ENCODE data around the gene CAVIN2. TPM values are rescaled to one million over a fixed set of nuclear protein-coding genes. Genes with fewer than 3 reads are reported as not detected.

The CAVIN2 gene
- total RNA-seq, 1 donor = 1.8 TPM

DNA sequence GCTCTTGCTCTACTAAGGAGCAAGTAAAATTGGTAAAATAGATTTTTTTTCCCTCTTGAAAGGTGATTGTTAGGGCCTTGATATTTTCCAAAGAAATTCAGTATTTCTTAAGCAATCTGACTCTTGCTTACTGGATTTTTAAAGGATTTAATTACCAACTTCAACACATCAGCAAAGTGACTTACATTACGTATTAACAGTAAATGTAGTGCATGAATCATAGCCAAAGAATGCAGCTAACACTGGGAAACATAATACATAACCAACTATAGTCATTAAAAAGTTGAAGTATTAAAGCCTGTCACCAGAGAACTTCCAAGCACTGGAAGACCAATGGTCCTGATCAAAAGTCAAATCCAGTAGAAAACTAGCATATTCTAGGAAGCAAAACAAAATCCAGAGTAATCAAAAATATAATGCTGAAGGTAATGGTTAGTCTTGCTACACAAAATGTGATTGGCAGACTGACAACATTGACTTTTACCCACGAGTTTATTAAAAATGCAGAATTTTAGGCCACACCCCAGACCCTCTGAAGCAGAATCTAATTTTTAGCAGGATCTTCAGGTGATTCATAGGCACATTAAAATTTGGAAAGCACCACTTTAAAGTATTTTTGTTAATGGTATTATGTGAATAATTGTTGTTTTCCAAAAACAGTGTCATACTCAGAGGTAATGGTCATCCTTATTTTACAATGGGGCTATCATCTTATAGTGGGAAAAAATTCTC lies 31.8 kb upstream of the CAVIN2 start:
- Histone ChIP-seq H3K9me3 (ENCODE audit: low read depth, low read length) (no peaks in the 10 kb centered on the region), H3K4me1 (ENCODE audit: insufficient read depth, low read length) (peaks cover 5% of the 10 kb centered on the region), H3K36me3 (ENCODE audit: insufficient read depth, low read length) (no peaks in the 10 kb centered on the region), H3K4me3 (ENCODE audit: insufficient read depth, low read length) (no peak overlapping the region), H2AFZ (ENCODE audit: low read length) (no peak overlapping the region), H3K4me2 (ENCODE audit: insufficient read depth, low read length) (peak overlapping the region; percentile 21), H4K20me1 (ENCODE audit: insufficient read depth, low read length) (no peaks in the 10 kb centered on the region), H3K27ac (ENCODE audit: low read depth, low read length) (no peak overlapping the region), H3K79me2 (ENCODE audit: insufficient read depth, low read length) (no peaks in the 10 kb centered on the region), H3K27me3 (ENCODE audit: insufficient read depth, low read length) (no peaks in the 10 kb centered on the region)
- peak; percentile 84 for DNase-seq (ENCODE audit: insufficient read length, low spot score, missing footprints)
- TF ChIP-seq CTCF (IDR thresholded peaks at IDR 0.05; ENCODE audit: extremely low read depth, low read depth, low read length) = no peak

GRCh38 chr2:191877875-191878274 lies 31.0 kb upstream of the CAVIN2 start:
- Histone ChIP-seq H3K36me3 (ENCODE audit: insufficient read depth, low read length) (no peaks in the 10 kb centered on the region), H3K4me2 (ENCODE audit: insufficient read depth, low read length) (no peak overlapping the region), H3K4me3 (ENCODE audit: insufficient read depth, low read length) (no peak overlapping the region), H3K4me1 (ENCODE audit: insufficient read depth, low read length) (peaks cover 5% of the 10 kb centered on the region), H4K20me1 (ENCODE audit: insufficient read depth, low read length) (no peaks in the 10 kb centered on the region), H3K27me3 (ENCODE audit: insufficient read depth, low read length) (no peaks in the 10 kb centered on the region), H3K79me2 (ENCODE audit: insufficient read depth, low read length) (no peaks in the 10 kb centered on the region), H2AFZ (ENCODE audit: low read length) (no peak overlapping the region), H3K9me3 (ENCODE audit: low read depth, low read length) (no peaks in the 10 kb centered on the region), H3K27ac (ENCODE audit: low read depth, low read length) (no peak overlapping the region)
- no peak for DNase-seq (ENCODE audit: insufficient read length, low spot score, missing footprints)
- TF ChIP-seq CTCF (IDR thresholded peaks at IDR 0.05; ENCODE audit: extremely low read depth, low read depth, low read length) = no peak

DNA sequence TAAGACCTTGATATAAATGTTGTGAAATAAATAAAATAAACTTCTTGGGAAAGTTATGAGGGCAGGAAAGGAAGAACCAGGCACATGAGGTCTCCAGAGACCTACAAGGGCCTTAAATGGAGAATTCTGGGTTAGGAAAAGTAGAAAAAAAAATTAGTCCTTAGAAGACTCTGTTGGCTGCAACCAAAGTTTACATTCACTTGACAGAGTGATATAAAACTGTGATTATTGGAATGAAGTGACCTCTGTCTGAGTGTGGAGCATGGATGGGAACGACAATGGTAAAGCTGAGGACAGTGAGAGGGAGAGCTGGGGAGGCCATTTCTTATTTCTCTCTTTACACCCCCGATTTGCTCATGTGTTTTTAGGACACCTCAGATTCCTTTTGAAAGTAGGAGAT lies 29.0 kb upstream of the CAVIN2 start:
- H3K36me3 ChIP-seq (ENCODE audit: insufficient read depth, low read length) = no peaks in the 10 kb centered on the region
- no peaks in the 10 kb centered on the region for H3K79me2 ChIP-seq (ENCODE audit: insufficient read depth, low read length)
- H3K9me3 ChIP-seq (ENCODE audit: low read depth, low read length) = no peaks in the 10 kb centered on the region
- peaks cover 5% of the 10 kb centered on the region for H3K4me1 ChIP-seq (ENCODE audit: insufficient read depth, low read length)
- no peak overlapping the region for H3K27ac ChIP-seq (ENCODE audit: low read depth, low read length)
- no peak overlapping the region for H3K4me3 ChIP-seq (ENCODE audit: insufficient read depth, low read length)
- no peak overlapping the region for H3K4me2 ChIP-seq (ENCODE audit: insufficient read depth, low read length)
- no peaks in the 10 kb centered on the region for H4K20me1 ChIP-seq (ENCODE audit: insufficient read depth, low read length)
- DNase-seq (ENCODE audit: insufficient read length, low spot score, missing footprints) = no peak
- no peak overlapping the region for H2AFZ ChIP-seq (ENCODE audit: low read length)
- TF ChIP-seq CTCF (IDR thresholded peaks at IDR 0.05; ENCODE audit: extremely low read depth, low read depth, low read length) = no peak
- no peaks in the 10 kb centered on the region for H3K27me3 ChIP-seq (ENCODE audit: insufficient read depth, low read length)

DNA sequence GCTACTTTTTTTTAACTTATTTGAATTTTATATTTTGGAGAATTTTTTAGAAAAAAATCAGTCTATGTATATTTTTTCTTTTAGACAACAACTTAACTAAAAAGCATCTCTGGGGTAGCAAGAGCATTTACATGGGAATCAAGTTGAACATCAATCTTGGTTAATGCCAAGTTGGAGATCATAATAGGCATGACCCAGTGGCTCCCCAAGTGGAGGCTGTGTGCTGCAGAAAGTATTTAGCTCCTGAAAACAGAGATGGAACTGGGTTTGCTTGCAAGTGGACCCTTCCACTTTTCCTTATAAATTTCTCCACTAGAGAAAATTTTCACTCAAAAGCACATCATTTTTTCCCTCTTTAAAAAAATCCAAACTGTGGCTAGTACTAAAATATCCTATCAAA lies 23.9 kb upstream of the CAVIN2 start:
- Histone ChIP-seq H3K9me3 (ENCODE audit: low read depth, low read length) (no peaks in the 10 kb centered on the region), H3K79me2 (ENCODE audit: insufficient read depth, low read length) (no peaks in the 10 kb centered on the region), H3K4me3 (ENCODE audit: insufficient read depth, low read length) (no peak overlapping the region), H3K4me2 (ENCODE audit: insufficient read depth, low read length) (no peak overlapping the region), H3K27ac (ENCODE audit: low read depth, low read length) (no peak overlapping the region), H2AFZ (ENCODE audit: low read length) (no peak overlapping the region), H4K20me1 (ENCODE audit: insufficient read depth, low read length) (no peaks in the 10 kb centered on the region), H3K27me3 (ENCODE audit: insufficient read depth, low read length) (no peaks in the 10 kb centered on the region), H3K36me3 (ENCODE audit: insufficient read depth, low read length) (no peaks in the 10 kb centered on the region), H3K4me1 (ENCODE audit: insufficient read depth, low read length) (peaks cover 18% of the 10 kb centered on the region)
- peak; percentile 48 for TF ChIP-seq CTCF (IDR thresholded peaks at IDR 0.05; ENCODE audit: extremely low read depth, low read depth, low read length)
- no peak for DNase-seq (ENCODE audit: insufficient read length, low spot score, missing footprints)
